Measurements from ENCODE around the gene SPTBN1.

Gene SPTBN1

GRCh38 chr2:54435325-54436226 is 20.6 kb upstream of the SPTBN1 start:
- Histone ChIP-seq H3K36me3 (ENCODE audit: insufficient read depth, low read length) (no peaks in the 10 kb centered on the region), H3K9ac (ENCODE audit: low read depth, low read length) (no peak overlapping the region), H3K4me1 (ENCODE audit: control insufficient read depth, insufficient read depth, low read length) (no peaks in the 10 kb centered on the region), H3K4me2 (ENCODE audit: low read length) (no peak overlapping the region), H3K4me3 (ENCODE audit: low read length) (no peak overlapping the region), H3K9me3 (replicated peaks; ENCODE audit: low read length) (no peaks in the 10 kb centered on the region), H3K27me3 (ENCODE audit: control insufficient read depth, insufficient read depth, low read length) (no peaks in the 10 kb centered on the region)

GRCh38 chr2:54437588-54437987 is 18.5 kb upstream of the SPTBN1 start:
- no peaks in the 10 kb centered on the region for H3K27me3 ChIP-seq (ENCODE audit: control insufficient read depth, insufficient read depth, low read length)
- H3K9me3 ChIP-seq (replicated peaks; ENCODE audit: low read length) = no peaks in the 10 kb centered on the region
- no peak overlapping the region for H3K9ac ChIP-seq (ENCODE audit: low read depth, low read length)

GRCh38 chr2:54438271-54438670 is 17.9 kb upstream of the SPTBN1 start:
- Histone ChIP-seq H3K4me1 (ENCODE audit: control insufficient read depth, insufficient read depth, low read length) (no peaks in the 10 kb centered on the region), H3K9me3 (replicated peaks; ENCODE audit: low read length) (no peaks in the 10 kb centered on the region), H3K27me3 (ENCODE audit: control insufficient read depth, insufficient read depth, low read length) (no peaks in the 10 kb centered on the region), H3K4me2 (ENCODE audit: low read length) (no peak overlapping the region), H3K9ac (ENCODE audit: low read depth, low read length) (no peak overlapping the region), H3K4me3 (ENCODE audit: low read length) (no peak overlapping the region), H3K36me3 (ENCODE audit: insufficient read depth, low read length) (no peaks in the 10 kb centered on the region)

More at GRCh38 chr2:54437588-54437987, 18.5 kb upstream of the SPTBN1 start:
- Histone ChIP-seq H3K36me3 (ENCODE audit: insufficient read depth, low read length) (no peaks in the 10 kb centered on the region), H3K4me1 (ENCODE audit: control insufficient read depth, insufficient read depth, low read length) (no peaks in the 10 kb centered on the region), H3K4me3 (ENCODE audit: low read length) (no peak overlapping the region), H3K4me2 (ENCODE audit: low read length) (no peak overlapping the region)

GRCh38 chr2:54439582-54439981 is 16.5 kb upstream of the SPTBN1 start:
- Histone ChIP-seq H3K4me3 (ENCODE audit: low read length) (no peak overlapping the region), H3K9ac (ENCODE audit: low read depth, low read length) (no peak overlapping the region), H3K36me3 (ENCODE audit: insufficient read depth, low read length) (no peaks in the 10 kb centered on the region), H3K4me2 (ENCODE audit: low read length) (no peak overlapping the region), H3K4me1 (ENCODE audit: control insufficient read depth, insufficient read depth, low read length) (no peaks in the 10 kb centered on the region), H3K27me3 (ENCODE audit: control insufficient read depth, insufficient read depth, low read length) (no peaks in the 10 kb centered on the region), H3K9me3 (replicated peaks; ENCODE audit: low read length) (no peaks in the 10 kb centered on the region)

- H3K4me3 ChIP-seq (ENCODE audit: low read length) = no peak overlapping the region
- H3K36me3 ChIP-seq (ENCODE audit: insufficient read depth, low read length) = no peaks in the 10 kb centered on the region
- no peaks in the 10 kb centered on the region for H3K4me1 ChIP-seq (ENCODE audit: control insufficient read depth, insufficient read depth, low read length)
- H3K27me3 ChIP-seq (ENCODE audit: control insufficient read depth, insufficient read depth, low read length) = no peaks in the 10 kb centered on the region
- no peaks in the 10 kb centered on the region for H3K9me3 ChIP-seq (replicated peaks; ENCODE audit: low read length)
- H3K4me2 ChIP-seq (ENCODE audit: low read length) = no peak overlapping the region
- no peak overlapping the region for H3K9ac ChIP-seq (ENCODE audit: low read depth, low read length)
Measured at GRCh38 chr2:54440050-54440449, 16.1 kb upstream of the SPTBN1 start.

GRCh38 chr2:54444503-54444902 is 11.6 kb upstream of the SPTBN1 start:
- no peaks in the 10 kb centered on the region for H3K9me3 ChIP-seq (replicated peaks; ENCODE audit: low read length)
- H3K27me3 ChIP-seq (ENCODE audit: control insufficient read depth, insufficient read depth, low read length) = no peaks in the 10 kb centered on the region
- H3K9ac ChIP-seq (ENCODE audit: low read depth, low read length) = no peak overlapping the region
- H3K4me3 ChIP-seq (ENCODE audit: low read length) = no peak overlapping the region
- H3K36me3 ChIP-seq (ENCODE audit: insufficient read depth, low read length) = no peaks in the 10 kb centered on the region
- no peaks in the 10 kb centered on the region for H3K4me1 ChIP-seq (ENCODE audit: control insufficient read depth, insufficient read depth, low read length)
- no peak overlapping the region for H3K4me2 ChIP-seq (ENCODE audit: low read length)

- H3K9ac ChIP-seq (ENCODE audit: low read depth, low read length) = no peak overlapping the region
- H3K27me3 ChIP-seq (ENCODE audit: control insufficient read depth, insufficient read depth, low read length) = no peaks in the 10 kb centered on the region
- no peak overlapping the region for H3K4me2 ChIP-seq (ENCODE audit: low read length)
- H3K9me3 ChIP-seq (replicated peaks; ENCODE audit: low read length) = no peaks in the 10 kb centered on the region
- H3K36me3 ChIP-seq (ENCODE audit: insufficient read depth, low read length) = no peaks in the 10 kb centered on the region
- H3K4me3 ChIP-seq (ENCODE audit: low read length) = no peak overlapping the region
- H3K4me1 ChIP-seq (ENCODE audit: control insufficient read depth, insufficient read depth, low read length) = no peaks in the 10 kb centered on the region
Measured at GRCh38 chr2:54446122-54446521, 10.0 kb upstream of the SPTBN1 start.

GRCh38 chr2:54446625-54447024 is 9.5 kb upstream of the SPTBN1 start:
- Histone ChIP-seq H3K36me3 (ENCODE audit: insufficient read depth, low read length) (no peaks in the 10 kb centered on the region), H3K4me3 (ENCODE audit: low read length) (no peak overlapping the region), H3K9ac (ENCODE audit: low read depth, low read length) (no peak overlapping the region), H3K4me2 (ENCODE audit: low read length) (no peak overlapping the region), H3K27me3 (ENCODE audit: control insufficient read depth, insufficient read depth, low read length) (no peaks in the 10 kb centered on the region), H3K4me1 (ENCODE audit: control insufficient read depth, insufficient read depth, low read length) (no peaks in the 10 kb centered on the region), H3K9me3 (replicated peaks; ENCODE audit: low read length) (no peaks in the 10 kb centered on the region)

GRCh38 chr2:54454548-54455130 is 1.5 kb upstream of the SPTBN1 start:
- Histone ChIP-seq H3K4me3 (ENCODE audit: low read length) (peak overlapping the region; percentile 93), H3K9ac (ENCODE audit: low read depth, low read length) (no peak overlapping the region)

GRCh38 chr2:54455131-54455562 is 980 bp upstream of the SPTBN1 start:
- Histone ChIP-seq H3K4me1 (ENCODE audit: control insufficient read depth, insufficient read depth, low read length) (peaks cover 29% of the 10 kb centered on the region), H3K9ac (ENCODE audit: low read depth, low read length) (peak overlapping the region; percentile 65)

More at GRCh38 chr2:54454548-54455130, 1.5 kb upstream of the SPTBN1 start:
- peak overlapping the region; percentile 83 for H3K4me2 ChIP-seq (ENCODE audit: low read length)
- H3K27me3 ChIP-seq (ENCODE audit: control insufficient read depth, insufficient read depth, low read length) = no peaks in the 10 kb centered on the region
- H3K4me1 ChIP-seq (ENCODE audit: control insufficient read depth, insufficient read depth, low read length) = peaks cover 24% of the 10 kb centered on the region
- no peaks in the 10 kb centered on the region for H3K9me3 ChIP-seq (replicated peaks; ENCODE audit: low read length)
- no peaks in the 10 kb centered on the region for H3K36me3 ChIP-seq (ENCODE audit: insufficient read depth, low read length)

GRCh38 chr2:54456362-54456611 is 160 bp downstream of the SPTBN1 start:
- Histone ChIP-seq H3K4me3 (ENCODE audit: low read length) (peak overlapping the region; percentile 93), H3K9ac (ENCODE audit: low read depth, low read length) (peak overlapping the region; percentile 80), H3K4me1 (ENCODE audit: control insufficient read depth, insufficient read depth, low read length) (peaks cover 30% of the 10 kb centered on the region), H3K4me2 (ENCODE audit: low read length) (peak overlapping the region; percentile 96), H3K36me3 (ENCODE audit: insufficient read depth, low read length) (no peaks in the 10 kb centered on the region), H3K27me3 (ENCODE audit: control insufficient read depth, insufficient read depth, low read length) (no peaks in the 10 kb centered on the region), H3K9me3 (replicated peaks; ENCODE audit: low read length) (no peaks in the 10 kb centered on the region)

More at GRCh38 chr2:54455131-54455562, 980 bp upstream of the SPTBN1 start:
- peak overlapping the region; percentile 83 for H3K4me2 ChIP-seq (ENCODE audit: low read length)
- no peaks in the 10 kb centered on the region for H3K9me3 ChIP-seq (replicated peaks; ENCODE audit: low read length)
- peak overlapping the region; percentile 93 for H3K4me3 ChIP-seq (ENCODE audit: low read length)
- no peaks in the 10 kb centered on the region for H3K27me3 ChIP-seq (ENCODE audit: control insufficient read depth, insufficient read depth, low read length)
- H3K36me3 ChIP-seq (ENCODE audit: insufficient read depth, low read length) = no peaks in the 10 kb centered on the region
